Measurements from ENCODE around the gene KCNK15.

The KCNK15 gene

GRCh38 chr20:44765091-44765490 lies 19.4 kb downstream of the KCNK15 start:
- Histone ChIP-seq H3K27ac (ENCODE audit: low read length) (no peak overlapping the region), H3K36me3 (ENCODE audit: control insufficient read depth in 1 of 2, insufficient read depth in 2 of 2, low read length in 2 of 2) (no peaks in the 10 kb centered on the region), H3K9me3 (ENCODE audit: control insufficient read depth in 1 of 2, low read length in 2 of 2) (no peaks in the 10 kb centered on the region), H3K27me3 (ENCODE audit: low read depth, low read length) (no peaks in the 10 kb centered on the region), H3K4me3 (ENCODE audit: low read depth in 1 of 2, low read length in 2 of 2) (no peak overlapping the region), H3K4me1 (ENCODE audit: control insufficient read depth in 1 of 2, insufficient read depth in 2 of 2, low read length in 2 of 2) (no peaks in the 10 kb centered on the region)

GRCh38 chr20:44765701-44766347 lies 20.2 kb downstream of the KCNK15 start:
- Histone ChIP-seq H3K27ac (ENCODE audit: low read length) (no peak overlapping the region), H3K9me3 (ENCODE audit: control insufficient read depth in 1 of 2, low read length in 2 of 2) (no peaks in the 10 kb centered on the region), H3K4me1 (ENCODE audit: control insufficient read depth in 1 of 2, insufficient read depth in 2 of 2, low read length in 2 of 2) (no peaks in the 10 kb centered on the region), H3K36me3 (ENCODE audit: control insufficient read depth in 1 of 2, insufficient read depth in 2 of 2, low read length in 2 of 2) (no peaks in the 10 kb centered on the region), H3K27me3 (ENCODE audit: low read depth, low read length) (no peaks in the 10 kb centered on the region), H3K4me3 (ENCODE audit: low read depth in 1 of 2, low read length in 2 of 2) (no peak overlapping the region)

GRCh38 chr20:44768256-44768655 lies 22.6 kb downstream of the KCNK15 start:
- Histone ChIP-seq H3K27me3 (ENCODE audit: low read depth, low read length) (no peaks in the 10 kb centered on the region), H3K36me3 (ENCODE audit: control insufficient read depth in 1 of 2, insufficient read depth in 2 of 2, low read length in 2 of 2) (no peaks in the 10 kb centered on the region), H3K4me3 (ENCODE audit: low read depth in 1 of 2, low read length in 2 of 2) (no peak overlapping the region), H3K9me3 (ENCODE audit: control insufficient read depth in 1 of 2, low read length in 2 of 2) (no peaks in the 10 kb centered on the region), H3K27ac (ENCODE audit: low read length) (no peak overlapping the region), H3K4me1 (ENCODE audit: control insufficient read depth in 1 of 2, insufficient read depth in 2 of 2, low read length in 2 of 2) (no peaks in the 10 kb centered on the region)

- Histone ChIP-seq H3K4me3 (ENCODE audit: low read depth in 1 of 2, low read length in 2 of 2) (no peak overlapping the region), H3K27me3 (ENCODE audit: low read depth, low read length) (no peaks in the 10 kb centered on the region)
These were observed 23.3 kb downstream of the KCNK15 start for GRCh38 chr20:44768854-44769480.

GRCh38 chr20:44769481-44769863 lies 23.8 kb downstream of the KCNK15 start:
- H3K4me1 ChIP-seq (ENCODE audit: control insufficient read depth in 1 of 2, insufficient read depth in 2 of 2, low read length in 2 of 2), result no peaks in the 10 kb centered on the region
- no peak overlapping the region for H3K27ac ChIP-seq (ENCODE audit: low read length)
- H3K27me3 ChIP-seq (ENCODE audit: low read depth, low read length), result no peaks in the 10 kb centered on the region
- no peaks in the 10 kb centered on the region for H3K9me3 ChIP-seq (ENCODE audit: control insufficient read depth in 1 of 2, low read length in 2 of 2)
- H3K36me3 ChIP-seq (ENCODE audit: control insufficient read depth in 1 of 2, insufficient read depth in 2 of 2, low read length in 2 of 2), result no peaks in the 10 kb centered on the region
- no peak overlapping the region for H3K4me3 ChIP-seq (ENCODE audit: low read depth in 1 of 2, low read length in 2 of 2)

More at GRCh38 chr20:44768854-44769480, 23.3 kb downstream of the KCNK15 start:
- no peaks in the 10 kb centered on the region for H3K4me1 ChIP-seq (ENCODE audit: control insufficient read depth in 1 of 2, insufficient read depth in 2 of 2, low read length in 2 of 2)
- H3K9me3 ChIP-seq (ENCODE audit: control insufficient read depth in 1 of 2, low read length in 2 of 2), result no peaks in the 10 kb centered on the region
- no peak overlapping the region for H3K27ac ChIP-seq (ENCODE audit: low read length)
- no peaks in the 10 kb centered on the region for H3K36me3 ChIP-seq (ENCODE audit: control insufficient read depth in 1 of 2, insufficient read depth in 2 of 2, low read length in 2 of 2)

GRCh38 chr20:44770484-44771171 lies 25.0 kb downstream of the KCNK15 start:
- Histone ChIP-seq H3K27ac (ENCODE audit: low read length) (no peak overlapping the region), H3K4me1 (ENCODE audit: control insufficient read depth in 1 of 2, insufficient read depth in 2 of 2, low read length in 2 of 2) (no peaks in the 10 kb centered on the region), H3K27me3 (ENCODE audit: low read depth, low read length) (no peaks in the 10 kb centered on the region), H3K36me3 (ENCODE audit: control insufficient read depth in 1 of 2, insufficient read depth in 2 of 2, low read length in 2 of 2) (no peaks in the 10 kb centered on the region), H3K4me3 (ENCODE audit: low read depth in 1 of 2, low read length in 2 of 2) (no peak overlapping the region), H3K9me3 (ENCODE audit: control insufficient read depth in 1 of 2, low read length in 2 of 2) (no peaks in the 10 kb centered on the region)

- no peaks in the 10 kb centered on the region for H3K4me1 ChIP-seq (ENCODE audit: control insufficient read depth in 1 of 2, insufficient read depth in 2 of 2, low read length in 2 of 2)
- H3K27me3 ChIP-seq (ENCODE audit: low read depth, low read length), result no peaks in the 10 kb centered on the region
- H3K36me3 ChIP-seq (ENCODE audit: control insufficient read depth in 1 of 2, insufficient read depth in 2 of 2, low read length in 2 of 2), result no peaks in the 10 kb centered on the region
- H3K4me3 ChIP-seq (ENCODE audit: low read depth in 1 of 2, low read length in 2 of 2), result no peak overlapping the region
- no peaks in the 10 kb centered on the region for H3K9me3 ChIP-seq (ENCODE audit: control insufficient read depth in 1 of 2, low read length in 2 of 2)
- no peak overlapping the region for H3K27ac ChIP-seq (ENCODE audit: low read length)
These were observed 25.5 kb downstream of the KCNK15 start for GRCh38 chr20:44771172-44771535.

GRCh38 chr20:44772636-44773035 lies 27.0 kb downstream of the KCNK15 start:
- Histone ChIP-seq H3K27me3 (ENCODE audit: low read depth, low read length) (no peaks in the 10 kb centered on the region), H3K9me3 (ENCODE audit: control insufficient read depth in 1 of 2, low read length in 2 of 2) (no peaks in the 10 kb centered on the region), H3K27ac (ENCODE audit: low read length) (no peak overlapping the region), H3K4me1 (ENCODE audit: control insufficient read depth in 1 of 2, insufficient read depth in 2 of 2, low read length in 2 of 2) (no peaks in the 10 kb centered on the region), H3K36me3 (ENCODE audit: control insufficient read depth in 1 of 2, insufficient read depth in 2 of 2, low read length in 2 of 2) (no peaks in the 10 kb centered on the region), H3K4me3 (ENCODE audit: low read depth in 1 of 2, low read length in 2 of 2) (no peak overlapping the region)

GRCh38 chr20:44773070-44773829 lies 27.6 kb downstream of the KCNK15 start:
- Histone ChIP-seq H3K9me3 (ENCODE audit: control insufficient read depth in 1 of 2, low read length in 2 of 2) (no peaks in the 10 kb centered on the region), H3K27ac (ENCODE audit: low read length) (no peak overlapping the region), H3K27me3 (ENCODE audit: low read depth, low read length) (no peaks in the 10 kb centered on the region), H3K36me3 (ENCODE audit: control insufficient read depth in 1 of 2, insufficient read depth in 2 of 2, low read length in 2 of 2) (no peaks in the 10 kb centered on the region), H3K4me1 (ENCODE audit: control insufficient read depth in 1 of 2, insufficient read depth in 2 of 2, low read length in 2 of 2) (no peaks in the 10 kb centered on the region), H3K4me3 (ENCODE audit: low read depth in 1 of 2, low read length in 2 of 2) (no peak overlapping the region)

- Histone ChIP-seq H3K4me3 (ENCODE audit: low read depth in 1 of 2, low read length in 2 of 2) (no peak overlapping the region), H3K27me3 (ENCODE audit: low read depth, low read length) (no peaks in the 10 kb centered on the region), H3K4me1 (ENCODE audit: control insufficient read depth in 1 of 2, insufficient read depth in 2 of 2, low read length in 2 of 2) (no peaks in the 10 kb centered on the region), H3K9me3 (ENCODE audit: control insufficient read depth in 1 of 2, low read length in 2 of 2) (no peaks in the 10 kb centered on the region), H3K27ac (ENCODE audit: low read length) (no peak overlapping the region), H3K36me3 (ENCODE audit: control insufficient read depth in 1 of 2, insufficient read depth in 2 of 2, low read length in 2 of 2) (no peaks in the 10 kb centered on the region)
These were observed 31.3 kb downstream of the KCNK15 start for GRCh38 chr20:44776980-44777379.

- Histone ChIP-seq H3K27ac (ENCODE audit: low read length) (no peak overlapping the region), H3K27me3 (ENCODE audit: low read depth, low read length) (no peaks in the 10 kb centered on the region), H3K4me3 (ENCODE audit: low read depth in 1 of 2, low read length in 2 of 2) (no peak overlapping the region), H3K36me3 (ENCODE audit: control insufficient read depth in 1 of 2, insufficient read depth in 2 of 2, low read length in 2 of 2) (no peaks in the 10 kb centered on the region), H3K4me1 (ENCODE audit: control insufficient read depth in 1 of 2, insufficient read depth in 2 of 2, low read length in 2 of 2) (no peaks in the 10 kb centered on the region), H3K9me3 (ENCODE audit: control insufficient read depth in 1 of 2, low read length in 2 of 2) (no peaks in the 10 kb centered on the region)
These were observed 34.6 kb downstream of the KCNK15 start for GRCh38 chr20:44780226-44780625.

Measured in muscle layer of duodenum (tissue), 2 donors.